Mesenteric fat pad (tissue), 1 donor: ENCODE results near the gene CSF3. TPM values are rescaled to one million over a fixed set of nuclear protein-coding genes. Genes with fewer than 3 reads are reported as not detected.

Experiments used
- DNase-seq: peaks from one replicate; pipeline ENCODE4 v3.0.0-alpha.2; 2020; ENCODE audit warnings: low spot score
- microRNA-seq: library from miRNA; unstranded; fragments of <30 nt; microRNA quantifications from one replicate; pipeline ENCODE4 v1.2.0, GENCODE V29; 2020; ENCODE audit warnings: borderline number of aligned reads
- total RNA-seq: library from RNA; stranded (reverse); fragmentation: NEBNext Ultra II Directional; extraction: Animal tissue kit (Norgen Biotek cat#: 25700); gene quantifications from one replicate; pipeline ENCODE4 v1.2.1, GENCODE V29; 2021
- donor health status: DM: yes; HTN: yes; CAD: no.

Gene CSF3
- total RNA-seq, 1 donor from 2014 or later, result 35.9 TPM

- DNase-seq, result no peak
These were observed 45.8 kb downstream of the CSF3 start for GRCh38 chr17:40060887-40061608.

GRCh38 chr17:40061609-40062038 lies 46.4 kb downstream of the CSF3 start:
- DNase-seq, result no peak

GRCh38 chr17:40062329-40063186 lies 47.3 kb downstream of the CSF3 start, which contains the start of gene THRA:
THRA (plus strand) TSS chr17:40062965; CDS start chr17:40074489, 11,524 bp downstream.
- no peak for DNase-seq

DNA sequence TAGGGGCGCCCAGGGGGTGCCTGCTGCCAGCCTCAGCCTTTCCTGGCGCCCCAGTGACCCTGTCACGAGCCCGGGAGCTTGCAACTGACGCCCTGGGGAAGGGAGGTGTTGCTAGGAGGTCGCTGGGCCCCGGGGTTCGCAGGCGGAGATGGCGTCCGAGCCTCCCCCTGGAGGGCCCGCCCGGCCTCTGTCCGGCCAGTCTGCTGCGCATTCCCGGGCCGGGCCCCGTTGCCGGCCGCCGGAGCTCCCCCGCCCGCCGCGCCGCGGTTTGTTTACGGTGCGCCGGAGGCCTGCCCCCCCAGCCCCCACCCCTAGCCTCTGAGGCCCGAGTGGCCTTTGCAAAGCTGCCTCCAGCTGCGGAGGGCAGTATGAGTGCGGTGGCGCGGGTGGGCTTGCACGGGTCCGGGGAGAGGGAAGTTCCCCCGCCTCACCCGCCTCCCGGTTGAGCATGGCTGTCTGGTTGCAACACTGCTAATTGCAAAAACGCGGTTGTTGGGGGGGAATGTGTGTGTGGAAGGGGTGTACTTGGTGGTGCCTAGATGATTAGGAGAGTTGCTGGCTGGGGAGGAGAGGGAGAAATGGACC lies 48.0 kb downstream of the CSF3 start:
- DNase-seq, result no peak

DNA sequence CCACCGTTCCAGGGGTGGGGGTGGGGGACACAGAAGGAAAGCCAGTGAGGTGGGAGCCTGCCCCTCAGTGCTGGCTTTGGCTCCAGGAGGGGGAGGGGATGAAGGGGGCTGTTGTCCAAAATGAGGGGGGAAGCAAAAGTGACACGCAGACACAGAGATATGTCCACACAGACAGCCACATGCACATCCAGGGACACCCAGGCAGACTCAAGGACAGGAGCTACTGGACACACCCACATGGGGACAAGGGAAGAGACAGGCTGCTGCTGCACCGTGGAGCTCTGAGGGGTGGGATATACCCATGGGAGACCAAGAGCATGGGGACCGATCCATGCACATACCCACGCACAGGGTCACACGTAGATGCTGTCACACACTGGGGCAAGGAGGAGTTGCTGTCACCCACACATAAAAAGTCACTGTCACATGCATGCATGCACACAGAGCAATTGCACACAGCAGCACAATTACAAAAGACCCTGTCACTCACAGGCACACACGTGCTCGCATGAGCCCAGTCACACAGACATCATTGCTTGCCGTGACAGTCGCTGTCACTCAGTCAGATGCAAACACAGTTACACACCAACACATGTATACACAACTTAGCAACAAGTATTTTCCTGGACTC lies 48.8 kb downstream of the CSF3 start:
- DNase-seq, result no peak

DNA sequence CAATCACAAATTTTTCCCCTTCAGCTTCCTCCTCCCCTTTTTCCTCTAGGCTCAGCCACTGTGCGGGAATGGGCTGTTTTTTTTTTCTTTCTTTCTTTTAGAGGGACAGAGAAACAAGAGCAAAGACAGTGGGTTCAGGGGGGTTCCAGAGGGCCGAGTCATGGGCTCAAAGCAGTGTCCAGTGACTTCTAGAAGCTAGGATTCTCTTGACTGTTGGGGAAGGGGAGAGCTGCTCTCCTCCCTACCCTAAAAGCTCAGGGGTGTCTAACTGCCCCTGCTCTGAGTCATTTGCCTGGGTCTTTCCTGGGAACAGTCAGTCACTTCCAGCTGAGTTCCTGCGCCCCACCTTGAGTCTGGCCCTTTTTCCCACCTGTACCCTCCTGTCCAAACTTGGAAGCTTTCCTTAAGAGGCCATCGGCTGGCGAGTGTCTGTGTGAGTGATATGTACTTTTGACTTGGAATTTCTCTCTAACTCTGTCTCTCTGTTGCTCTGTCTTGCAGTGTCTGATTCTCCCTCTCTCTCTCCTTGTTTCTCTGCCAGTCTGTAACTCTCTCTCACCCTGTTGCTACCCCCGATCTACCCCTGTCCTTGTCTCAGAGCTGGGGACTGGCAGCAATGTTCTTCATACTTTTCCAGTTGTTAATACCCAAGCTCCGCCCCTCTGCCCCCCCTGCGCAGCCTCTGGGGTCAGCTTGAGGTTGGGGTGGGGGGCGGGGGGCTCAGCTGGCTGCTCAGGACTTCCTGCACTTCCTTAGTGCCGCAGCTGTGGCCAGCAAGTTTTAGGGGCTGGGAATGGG lies 49.9 kb downstream of the CSF3 start:
- no peak for DNase-seq

DNA sequence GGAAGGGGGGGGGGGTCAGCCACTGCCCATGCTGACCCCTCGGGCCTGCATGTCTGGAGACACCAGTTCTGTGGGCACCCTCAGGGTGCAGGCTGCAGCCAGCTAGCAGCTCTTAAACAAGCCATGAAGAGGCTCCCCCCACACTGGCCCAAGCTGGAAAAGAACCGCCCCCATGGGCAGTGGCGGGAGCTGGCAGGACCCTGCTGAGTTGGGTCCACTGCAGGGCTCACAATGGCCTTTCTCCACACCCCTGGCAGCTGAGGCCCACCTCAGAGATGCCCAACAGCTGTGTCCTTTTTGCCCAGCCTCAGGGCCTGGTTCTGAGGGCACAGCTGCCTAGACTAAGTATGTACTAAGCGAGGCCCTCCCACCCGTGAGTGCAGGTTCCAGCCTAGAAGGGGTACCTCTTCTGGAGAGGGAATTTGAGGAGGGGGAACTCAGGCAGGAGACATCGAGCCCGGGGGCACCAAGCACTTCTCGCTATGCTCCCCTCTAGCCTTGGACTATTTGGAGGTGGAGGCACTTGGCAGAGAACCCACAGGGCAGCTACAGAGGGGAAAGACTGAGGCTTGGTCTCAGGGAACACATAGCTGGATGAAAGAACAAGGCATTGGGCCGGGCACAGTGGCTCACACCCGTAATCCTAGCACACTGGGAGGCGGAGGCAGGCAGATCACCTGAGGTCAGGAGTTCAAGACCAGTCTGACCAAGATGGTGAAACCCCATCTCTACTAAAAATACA lies 50.7 kb downstream of the CSF3 start:
- DNase-seq, result no peak

Small RNA genes within 50 kb of the gene (microRNA-seq; reads per million reads assigned to microRNA genes)
- gene MIR6884, result not detected

Other genes starting within 250 kb of the CSF3 start
- gene IKZF3, start 151.1 kb upstream of the CSF3 start, total RNA-seq, result 1.3 TPM
- not detected for gene ZPBP2, start 147.2 kb upstream of the CSF3 start, total RNA-seq
- gene GSDMB, start 96.8 kb upstream of the CSF3 start, total RNA-seq, result 15.3 TPM
- gene ORMDL3, start 87.8 kb upstream of the CSF3 start, total RNA-seq, result 191 TPM
- not detected for gene LRRC3C, start 87.7 kb upstream of the CSF3 start, total RNA-seq
- gene GSDMA, start 52.4 kb upstream of the CSF3 start, total RNA-seq, result 2.2 TPM
- gene PSMD3, start 34.6 kb upstream of the CSF3 start, total RNA-seq, result 94.2 TPM
- 72.2 TPM for gene MED24, start 39.0 kb downstream of the CSF3 start, total RNA-seq
- gene THRA, start 47.5 kb downstream of the CSF3 start, total RNA-seq, result 74.7 TPM
- 15.5 TPM for gene NR1D1, start 85.1 kb downstream of the CSF3 start, total RNA-seq
- 77.0 TPM for gene MSL1, start 106.5 kb downstream of the CSF3 start, total RNA-seq
- 84.4 TPM for gene CASC3, start 125.1 kb downstream of the CSF3 start, total RNA-seq
- gene RAPGEFL1, start 162.0 kb downstream of the CSF3 start, total RNA-seq, result 10.1 TPM
- 29.5 TPM for gene WIPF2, start 203.9 kb downstream of the CSF3 start, total RNA-seq